ENCODE data around the gene TBC1D17.
A peak's percentile ranks its signal among the peaks of the same experiment; 100 is the strongest.

Gene TBC1D17

GRCh38 chr19:49847731-49848696 is 29.5 kb upstream of the TBC1D17 start:
- DNase-seq (ENCODE audit: low read depth in 2 of 2, low spot score in 1 of 2), result no peak

DNA sequence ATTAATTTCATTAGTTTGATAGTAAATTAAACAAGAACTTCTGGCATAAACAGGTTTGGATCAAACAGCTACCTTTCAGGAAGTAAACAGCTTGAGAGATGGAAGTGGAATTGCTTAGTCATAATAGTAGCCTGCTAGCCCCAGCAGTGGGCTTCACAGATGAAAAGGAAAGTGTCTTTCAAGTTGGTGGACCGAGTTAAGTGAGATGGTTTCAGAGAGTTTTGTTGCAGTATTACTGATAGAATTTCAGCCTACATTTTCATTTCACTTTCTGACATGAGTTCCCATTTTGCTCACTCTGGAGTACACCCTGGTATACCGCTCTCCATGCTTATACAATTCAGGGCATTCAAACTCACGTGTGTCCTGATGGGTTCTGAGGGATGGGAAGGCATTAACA is 28.6 kb upstream of the TBC1D17 start:
- DNase-seq (ENCODE audit: low read depth in 2 of 2, low spot score in 1 of 2), result no peak

GRCh38 chr19:49849433-49850220 is 27.9 kb upstream of the TBC1D17 start:
- no peak for DNase-seq (ENCODE audit: low read depth in 2 of 2, low spot score in 1 of 2)

- no peak for DNase-seq (ENCODE audit: low read depth in 2 of 2, low spot score in 1 of 2)
Observed at GRCh38 chr19:49850221-49850486, 27.3 kb upstream of the TBC1D17 start.

DNA sequence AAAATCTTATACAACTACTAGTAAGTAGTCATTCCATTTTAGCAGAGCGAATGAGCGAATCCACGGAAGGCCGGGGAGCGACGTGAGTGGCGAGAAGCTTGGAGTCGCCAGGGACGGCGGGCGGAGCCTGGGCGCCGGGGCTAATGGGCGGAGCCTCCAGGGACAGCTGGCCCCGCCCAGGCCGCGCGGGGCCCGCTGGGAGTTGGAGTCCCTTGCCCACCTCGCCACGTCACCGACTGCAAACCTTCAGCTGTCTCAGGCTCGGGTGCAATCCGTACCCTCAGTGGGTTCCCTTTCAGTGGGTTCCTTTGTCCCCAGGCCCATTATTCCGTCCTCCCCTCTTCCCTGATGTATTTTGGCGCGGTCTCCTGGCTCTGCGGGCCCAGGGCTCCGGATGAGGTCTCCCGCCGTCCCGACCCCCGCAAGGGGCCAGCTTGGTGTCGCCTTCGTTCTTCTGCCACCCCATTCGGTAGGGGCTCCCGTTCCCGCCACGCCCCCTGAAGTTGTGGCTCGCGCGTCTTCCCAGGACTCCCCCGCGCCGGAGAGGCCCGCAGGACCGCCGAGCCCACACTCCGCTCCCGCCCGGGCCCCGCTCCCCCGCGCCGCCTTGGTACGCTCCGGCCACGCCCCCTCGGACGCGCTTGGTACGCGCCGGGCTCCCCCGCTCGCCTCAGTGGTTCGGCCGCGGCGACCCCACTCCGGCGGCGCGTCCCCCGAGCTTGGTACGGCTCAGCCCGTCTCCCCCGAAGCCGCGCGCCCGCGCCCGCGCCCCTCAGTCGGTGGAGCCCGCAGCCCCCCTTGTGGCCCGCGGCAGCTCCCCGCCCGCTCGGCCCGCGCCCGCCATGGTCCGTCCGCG is 26.8 kb upstream of the TBC1D17 start, which contains the start of gene PTOV1:
Gene PTOV1, plus strand, starts transcription at position 673 of the 856 bp plus-strand sequence.
- peak; percentile 69 to 73 for DNase-seq (ENCODE audit: low read depth in 2 of 2, low spot score in 1 of 2)

DNA sequence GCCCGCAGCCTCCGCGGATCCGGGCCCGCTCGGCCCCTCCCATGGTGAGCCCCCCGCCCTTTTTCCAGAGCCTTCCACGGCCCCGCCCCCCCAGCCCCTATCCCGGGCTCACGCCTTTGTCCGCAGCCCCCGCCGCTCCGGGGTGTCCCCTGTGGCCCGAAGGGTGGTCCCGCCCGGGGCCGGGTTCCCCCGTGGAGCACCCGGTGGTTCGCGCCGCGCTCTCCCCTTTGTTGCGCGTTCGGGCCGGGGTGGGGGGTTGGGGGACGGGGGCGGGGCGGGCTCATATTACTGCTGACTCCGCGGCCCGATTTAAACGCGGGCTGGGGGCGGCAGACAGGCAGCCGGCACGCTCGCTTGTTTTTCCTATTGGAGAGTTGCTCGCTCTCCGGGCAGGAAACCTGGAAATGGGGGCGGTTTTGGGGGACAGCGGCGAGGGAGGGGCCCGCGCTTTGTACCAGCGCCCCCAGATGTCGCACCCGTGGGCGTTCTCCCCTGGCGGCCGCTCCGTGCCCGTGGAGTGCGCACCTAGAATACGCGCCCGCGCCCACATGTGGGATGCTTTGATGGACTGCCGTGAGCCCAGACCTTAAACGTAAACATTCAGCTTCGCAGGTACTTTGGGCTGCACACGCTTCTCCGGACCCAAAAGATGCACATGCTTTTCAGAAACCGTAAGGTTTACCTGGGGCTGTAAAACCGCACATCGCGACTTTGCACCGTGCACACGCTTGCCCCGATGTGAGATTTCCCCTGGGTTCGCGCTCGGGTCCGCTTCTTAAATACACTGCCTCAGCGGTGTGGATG is 25.8 kb upstream of the TBC1D17 start:
- no peak for DNase-seq (ENCODE audit: low read depth in 2 of 2, low spot score in 1 of 2)

DNA sequence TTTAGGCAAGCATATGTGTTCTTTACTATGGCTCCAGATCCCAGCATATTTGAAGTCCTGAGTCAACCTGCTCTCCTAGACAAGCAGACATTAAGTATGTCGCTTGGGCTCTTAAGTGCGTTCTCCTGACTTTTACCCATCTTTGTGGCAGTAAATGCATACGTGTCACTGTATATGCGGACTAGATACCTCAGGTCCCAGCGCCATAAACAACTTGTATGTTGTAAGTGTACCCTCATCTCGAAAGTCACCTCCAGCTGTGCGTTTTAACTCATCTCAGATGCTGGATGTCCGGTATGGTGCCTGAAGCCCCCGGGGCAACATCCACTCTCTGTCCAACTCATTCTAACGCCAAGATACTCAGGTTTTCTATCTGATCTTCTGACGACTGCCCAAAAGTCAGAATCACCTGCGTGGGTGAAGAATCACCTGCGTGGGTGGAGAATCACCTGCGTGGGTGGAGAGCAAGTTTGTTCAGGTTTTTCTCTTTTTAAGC is 24.8 kb upstream of the TBC1D17 start:
- no peak for DNase-seq (ENCODE audit: low read depth in 2 of 2, low spot score in 1 of 2)

DNA sequence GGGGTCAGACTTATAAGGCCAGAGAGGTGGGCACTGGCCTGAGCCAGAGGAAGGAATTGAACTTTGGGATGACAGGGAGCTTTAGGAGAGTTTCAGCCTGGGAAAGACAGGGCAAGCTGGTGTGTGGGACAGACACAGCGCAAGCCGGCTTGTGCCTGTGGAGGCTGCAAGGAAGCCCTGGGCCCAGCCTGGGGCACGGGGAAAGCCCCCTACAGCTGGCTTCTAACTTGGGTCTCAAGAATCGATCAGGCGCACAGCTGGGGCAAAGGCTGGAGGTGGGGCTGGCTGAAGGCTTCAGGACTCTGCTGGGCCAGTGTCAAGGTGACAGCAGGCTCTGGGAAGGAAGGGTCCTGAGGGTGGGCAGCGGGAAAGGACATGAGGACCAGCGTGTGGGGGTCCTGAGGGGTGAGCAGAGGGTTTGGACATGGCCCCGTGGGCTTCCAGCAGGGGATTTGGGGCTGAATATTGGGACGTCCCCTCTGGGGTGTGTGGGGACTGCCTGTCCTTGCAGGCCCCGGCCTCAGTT is 23.6 kb upstream of the TBC1D17 start:
- DNase-seq (ENCODE audit: low read depth in 2 of 2, low spot score in 1 of 2), result no peak

GRCh38 chr19:49854378-49855263 is 22.9 kb upstream of the TBC1D17 start:
- DNase-seq (ENCODE audit: low read depth in 2 of 2, low spot score in 1 of 2), result no peak

DNA sequence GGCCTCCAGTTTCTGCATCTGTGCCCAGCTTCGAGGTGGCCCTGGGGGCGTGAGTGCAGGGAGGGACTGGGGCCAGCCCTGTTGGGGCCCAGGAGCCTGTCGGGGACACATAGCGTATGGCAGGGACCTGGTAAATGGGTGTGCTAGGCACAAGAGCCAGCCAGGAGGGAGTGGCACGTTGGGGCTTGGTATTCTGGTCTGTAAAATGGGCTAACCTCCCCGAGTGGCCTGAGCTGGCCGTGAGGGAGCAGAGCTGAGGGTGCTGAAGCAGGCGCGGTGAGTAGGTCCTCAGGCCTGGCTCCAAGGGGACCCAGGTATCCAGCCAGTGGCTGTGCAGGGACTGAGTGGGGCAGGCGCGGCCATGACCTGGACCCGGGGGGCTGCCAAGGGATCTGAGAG is 22.2 kb upstream of the TBC1D17 start:
- DNase-seq (ENCODE audit: low read depth in 2 of 2, low spot score in 1 of 2), result no peak

DNA sequence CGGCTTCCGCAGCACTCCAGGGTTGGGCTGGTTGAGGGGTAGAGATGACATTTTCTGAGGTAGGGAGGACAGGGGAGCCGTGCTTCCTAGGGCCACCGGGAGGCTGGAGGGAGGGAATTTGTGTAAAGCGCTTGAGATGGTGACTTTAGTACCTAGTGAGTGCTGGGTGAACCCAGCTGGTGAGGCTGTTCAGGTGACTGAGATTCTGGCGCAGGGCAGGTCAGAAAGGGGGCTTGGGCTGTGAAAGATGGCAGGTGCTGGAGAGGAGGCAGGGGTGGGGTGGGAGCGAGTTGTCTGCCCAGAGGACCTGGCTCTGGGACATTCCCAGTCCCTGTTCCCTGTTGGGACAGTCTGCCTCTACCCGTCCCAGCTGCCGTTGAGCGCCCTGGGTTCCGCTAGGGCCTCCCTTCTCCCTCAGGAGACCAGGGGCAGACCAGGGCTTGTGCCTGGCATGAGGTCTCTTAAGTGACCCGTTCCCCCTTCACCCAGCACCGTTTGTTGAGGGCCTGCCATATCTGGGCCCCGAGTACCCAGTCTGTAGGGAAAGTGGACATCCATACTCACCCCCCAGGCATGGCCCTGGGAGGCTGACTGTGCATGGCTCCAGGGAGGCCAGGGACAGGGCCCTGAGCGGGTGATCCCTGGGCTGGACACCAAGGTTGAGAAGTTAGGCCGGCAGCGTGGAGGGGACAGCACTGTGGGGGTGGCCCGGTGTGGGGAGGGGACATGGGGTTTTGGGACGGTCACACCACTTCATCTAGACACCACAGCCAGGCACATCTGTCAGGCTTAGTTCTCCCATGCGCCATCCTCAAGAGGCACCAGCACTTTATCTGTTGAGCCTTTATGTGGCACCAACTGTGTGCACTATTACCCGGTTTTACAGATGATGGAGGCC is 21.6 kb upstream of the TBC1D17 start:
- DNase-seq (ENCODE audit: low read depth in 2 of 2, low spot score in 1 of 2), result no peak

DNA sequence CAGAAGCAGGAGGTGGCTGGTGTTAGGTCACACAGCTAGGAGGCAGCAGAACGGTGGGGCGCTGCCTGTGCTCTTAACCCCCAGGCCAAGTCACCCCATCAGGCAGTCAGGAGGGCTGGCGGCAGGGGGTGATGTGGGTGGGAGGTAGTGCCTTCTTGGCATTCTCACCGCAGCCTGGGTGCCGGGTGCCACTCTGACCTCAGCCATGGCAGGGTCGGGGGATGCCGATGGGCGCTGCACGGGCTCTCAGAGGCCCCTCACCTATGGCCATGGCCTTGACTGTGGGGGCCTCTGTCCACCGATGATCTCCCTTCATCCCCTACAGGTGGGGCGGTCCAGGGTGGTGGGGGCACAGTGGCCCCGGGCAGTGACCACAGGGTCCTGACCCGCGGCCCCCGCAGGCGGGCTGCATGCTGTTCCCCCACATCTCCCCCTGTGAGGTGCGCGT is 20.9 kb upstream of the TBC1D17 start:
- no peak for DNase-seq (ENCODE audit: low read depth in 2 of 2, low spot score in 1 of 2)

GRCh38 chr19:49857061-49857837 is 20.3 kb upstream of the TBC1D17 start:
- DNase-seq (ENCODE audit: low read depth in 2 of 2, low spot score in 1 of 2), result no peak

DNA sequence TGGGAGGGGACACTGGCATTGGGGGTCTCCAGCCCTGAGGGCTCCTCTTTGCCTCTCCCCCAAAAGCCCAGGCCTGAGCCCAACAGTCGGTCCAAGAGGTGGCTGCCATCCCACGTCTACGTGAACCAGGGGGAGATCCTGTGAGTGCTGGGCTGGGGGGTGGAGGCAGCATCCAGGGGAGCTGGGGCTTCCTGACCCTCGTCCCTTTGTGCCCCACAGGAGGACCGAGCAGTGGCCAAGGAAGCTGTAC is 19.7 kb upstream of the TBC1D17 start:
- DNase-seq (ENCODE audit: low read depth in 2 of 2, low spot score in 1 of 2), result no peak

- no peak for DNase-seq (ENCODE audit: low read depth in 2 of 2, low spot score in 1 of 2)
Observed at GRCh38 chr19:49858088-49858985, 19.2 kb upstream of the TBC1D17 start.

- DNase-seq (ENCODE audit: low read depth in 2 of 2, low spot score in 1 of 2), result no peak
Observed at GRCh38 chr19:49859682-49860335, 17.7 kb upstream of the TBC1D17 start.
